GM21529 (cell line): Measurements from ENCODE around the gene TTC7B.

ENCODE experiments used
- ATAC-seq: cut with Tn5 transposase; IDR thresholded peaks from one replicate; pipeline ENCODE4 v1.9.1; 2021; ENCODE audit not compliant: unreplicated experiment

TTC7B gene

GRCh38 chr14:90649557-90650135, 166.6 kb downstream of the TTC7B start:
- ATAC-seq: no peak

- ATAC-seq: no peak
These were observed 167.1 kb downstream of the TTC7B start for GRCh38 chr14:90649083-90649482.

GRCh38 chr14:90648421-90648820, 167.8 kb downstream of the TTC7B start:
- no peak for ATAC-seq

GRCh38 chr14:90647473-90648005, 168.7 kb downstream of the TTC7B start:
- no peak for ATAC-seq

GRCh38 chr14:90645842-90646443, 170.3 kb downstream of the TTC7B start:
- ATAC-seq: no peak

GRCh38 chr14:90644882-90645281, 171.3 kb downstream of the TTC7B start:
- ATAC-seq: no peak

GRCh38 chr14:90643982-90644670, 172.1 kb downstream of the TTC7B start:
- ATAC-seq: no peak

GRCh38 chr14:90642244-90642717, 173.9 kb downstream of the TTC7B start:
- no peak for ATAC-seq

- no peak for ATAC-seq
These were observed 174.5 kb downstream of the TTC7B start for GRCh38 chr14:90641615-90642243.

GRCh38 chr14:90641168-90641567, 175.1 kb downstream of the TTC7B start:
- ATAC-seq: no peak

- ATAC-seq: no peak
These were observed 176.6 kb downstream of the TTC7B start for GRCh38 chr14:90639641-90640040.

- no peak for ATAC-seq
These were observed 183.4 kb downstream of the TTC7B start for GRCh38 chr14:90632871-90633270.

GRCh38 chr14:90632451-90632850, 183.8 kb downstream of the TTC7B start:
- no peak for ATAC-seq

GRCh38 chr14:90630171-90630806, 185.9 kb downstream of the TTC7B start:
- no peak for ATAC-seq

- no peak for ATAC-seq
These were observed 186.8 kb downstream of the TTC7B start for GRCh38 chr14:90629471-90629870.

GRCh38 chr14:90628825-90629224, 187.4 kb downstream of the TTC7B start:
- ATAC-seq: no peak

- no peak for ATAC-seq
These were observed 188.8 kb downstream of the TTC7B start for GRCh38 chr14:90627478-90627877.

GRCh38 chr14:90626550-90626949, 189.7 kb downstream of the TTC7B start:
- no peak for ATAC-seq

- no peak for ATAC-seq
These were observed 190.8 kb downstream of the TTC7B start for GRCh38 chr14:90625445-90625844.

- ATAC-seq: no peak
These were observed 191.4 kb downstream of the TTC7B start for GRCh38 chr14:90624732-90625400.

- ATAC-seq: no peak
These were observed 192.0 kb downstream of the TTC7B start for GRCh38 chr14:90624227-90624626.
